Parathyroid adenoma (tissue), 2 donors: ENCODE measurements around the gene WDR88.

Source experiments
- H2AFZ ChIP-seq: fragments of 300-600 bp; sonication (generic); one replicate; pipeline ENCODE4 v1.7.0; 2017; ENCODE audit warnings: antibody characterized with exemption, mild to moderate bottlenecking
- H3K27ac ChIP-seq: fragments of 300-600 bp; sonication (generic); one replicate; pipeline ENCODE4 v1.7.0; 2017
- H3K27me3 ChIP-seq: fragments of 300-600 bp; sonication (generic); one replicate; pipeline ENCODE4 v1.7.0; 2017; ENCODE audit warnings: low read length; ENCODE audit not compliant: control insufficient read depth, insufficient read depth
- H3K36me3 ChIP-seq: fragments of 300-600 bp; sonication (generic); one replicate; pipeline ENCODE4 v1.7.0; 2017; ENCODE audit warnings: low read length; ENCODE audit not compliant: control insufficient read depth, insufficient read depth
- H3K4me1 ChIP-seq: fragments of 300-600 bp; sonication (generic); one replicate; pipeline ENCODE4 v1.7.0; 2017; ENCODE audit warnings: control low read depth
- H3K4me2 ChIP-seq: fragments of 300-600 bp; sonication (generic); one replicate; pipeline ENCODE4 v1.7.0; 2017; ENCODE audit warnings: low read length
- H3K4me3 ChIP-seq: fragments of 300-600 bp; sonication (generic); one replicate; pipeline ENCODE4 v1.7.0; 2017; ENCODE audit warnings: low read depth, low read length
- H3K79me2 ChIP-seq: fragments of 300-600 bp; sonication (generic); one replicate; pipeline ENCODE4 v1.7.0; 2017; ENCODE audit warnings: control low read depth
- H3K9ac ChIP-seq: fragments of 300-600 bp; sonication (generic); one replicate; pipeline ENCODE4 v1.7.0; 2017; ENCODE audit warnings: mild to moderate bottlenecking
- H3K9me3 ChIP-seq: fragments of 300-600 bp; sonication (generic); one replicate; pipeline ENCODE4 v1.7.0; 2017; ENCODE audit warnings: low read length; ENCODE audit not compliant: control insufficient read depth
- TF ChIP-seq, protein P1 (sequence below): fragments of 300-600 bp; sonication (generic); IDR thresholded peaks from one replicate; pipeline ENCODE4 v1.7.0; 2017; ENCODE audit warnings: antibody characterized with exemption, mild to moderate bottlenecking
- donor health status: primary hyperparathyroidism.

Gene WDR88

DNA sequence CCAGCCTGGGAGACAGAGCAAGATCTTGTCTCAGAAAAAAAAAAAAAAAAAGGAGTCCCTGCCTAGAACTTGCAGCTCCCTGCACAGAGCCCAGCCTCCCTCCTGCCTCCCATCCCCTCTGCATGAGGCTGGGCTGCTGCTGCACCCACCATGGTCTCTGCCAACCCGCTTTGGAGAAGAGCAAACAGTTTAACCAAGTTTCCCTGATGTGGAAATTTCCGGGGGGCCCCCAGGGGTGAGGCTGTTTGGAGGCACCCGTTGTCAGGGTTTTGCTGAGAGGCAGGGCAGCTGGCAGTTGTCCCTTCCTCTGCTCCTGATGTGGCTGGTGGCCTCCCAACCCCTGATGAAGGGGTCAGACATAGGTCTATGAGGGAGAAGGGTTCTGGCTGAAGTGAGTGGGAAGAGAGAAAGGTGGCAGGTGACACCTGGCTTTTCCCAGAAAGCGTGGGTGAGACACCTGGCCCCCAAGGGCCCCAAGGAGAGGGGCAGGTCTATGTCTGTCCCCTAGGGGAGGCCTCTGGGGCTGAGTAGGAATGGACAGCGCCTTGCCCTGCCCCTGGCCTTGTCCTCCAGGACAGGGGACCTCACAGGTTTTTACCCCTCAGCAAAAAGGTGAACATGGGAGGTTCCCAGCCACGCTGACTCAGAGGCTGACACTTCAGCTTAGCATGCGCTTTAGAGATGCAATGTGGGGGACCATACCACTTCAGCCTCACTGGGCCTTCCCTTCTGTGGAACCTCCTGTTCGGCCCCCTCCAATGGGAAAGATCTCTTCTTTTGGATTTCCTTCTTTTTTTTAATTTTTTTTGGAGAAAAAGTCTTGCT is 67.7 kb downstream of the WDR88 start:
- Histone ChIP-seq H3K4me1 (peaks cover 6% of the 10 kb centered on the region), H3K9me3 (no peaks in the 10 kb centered on the region), H3K27ac (no peak overlapping the region), H3K9ac (no peak overlapping the region), H3K79me2 (peaks cover 5% of the 10 kb centered on the region), H2AFZ (no peak overlapping the region), H3K27me3 (no peaks in the 10 kb centered on the region), H3K4me2 (no peak overlapping the region), H3K36me3 (peaks cover 2% of the 10 kb centered on the region), H3K4me3 (no peak overlapping the region)
- TF ChIP-seq, protein P1, sequence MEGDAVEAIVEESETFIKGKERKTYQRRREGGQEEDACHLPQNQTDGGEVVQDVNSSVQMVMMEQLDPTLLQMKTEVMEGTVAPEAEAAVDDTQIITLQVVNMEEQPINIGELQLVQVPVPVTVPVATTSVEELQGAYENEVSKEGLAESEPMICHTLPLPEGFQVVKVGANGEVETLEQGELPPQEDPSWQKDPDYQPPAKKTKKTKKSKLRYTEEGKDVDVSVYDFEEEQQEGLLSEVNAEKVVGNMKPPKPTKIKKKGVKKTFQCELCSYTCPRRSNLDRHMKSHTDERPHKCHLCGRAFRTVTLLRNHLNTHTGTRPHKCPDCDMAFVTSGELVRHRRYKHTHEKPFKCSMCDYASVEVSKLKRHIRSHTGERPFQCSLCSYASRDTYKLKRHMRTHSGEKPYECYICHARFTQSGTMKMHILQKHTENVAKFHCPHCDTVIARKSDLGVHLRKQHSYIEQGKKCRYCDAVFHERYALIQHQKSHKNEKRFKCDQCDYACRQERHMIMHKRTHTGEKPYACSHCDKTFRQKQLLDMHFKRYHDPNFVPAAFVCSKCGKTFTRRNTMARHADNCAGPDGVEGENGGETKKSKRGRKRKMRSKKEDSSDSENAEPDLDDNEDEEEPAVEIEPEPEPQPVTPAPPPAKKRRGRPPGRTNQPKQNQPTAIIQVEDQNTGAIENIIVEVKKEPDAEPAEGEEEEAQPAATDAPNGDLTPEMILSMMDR: no peak

DNA sequence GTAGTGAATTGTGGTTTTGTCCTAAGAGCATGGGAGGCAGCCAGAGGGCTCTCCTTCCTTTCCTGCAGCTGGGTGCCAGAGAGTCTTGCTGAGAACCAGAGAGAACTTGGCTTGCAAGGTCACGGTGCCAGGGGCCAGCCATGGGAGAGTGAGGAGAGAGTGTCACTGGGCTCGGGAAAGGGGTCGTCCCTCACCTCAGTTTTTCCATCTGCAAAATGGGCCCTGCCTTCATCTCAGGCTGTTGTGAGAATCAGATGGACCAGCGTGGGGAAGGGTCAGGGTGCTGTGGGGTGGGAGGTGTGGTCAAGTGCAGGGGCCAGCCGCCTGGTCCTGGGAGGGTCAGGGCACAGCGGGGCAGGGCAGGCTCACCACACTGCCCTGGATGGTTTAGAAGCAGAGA is 69.6 kb downstream of the WDR88 start:
- Histone ChIP-seq H3K27me3 (no peaks in the 10 kb centered on the region), H3K36me3 (peaks cover 2% of the 10 kb centered on the region), H3K27ac (no peak overlapping the region), H3K9ac (no peak overlapping the region), H3K4me1 (no peaks in the 10 kb centered on the region), H3K4me3 (no peak overlapping the region), H3K9me3 (no peaks in the 10 kb centered on the region), H2AFZ (no peak overlapping the region), H3K4me2 (no peak overlapping the region), H3K79me2 (peaks cover 4% of the 10 kb centered on the region)
- TF ChIP-seq, protein P1: no peak

DNA sequence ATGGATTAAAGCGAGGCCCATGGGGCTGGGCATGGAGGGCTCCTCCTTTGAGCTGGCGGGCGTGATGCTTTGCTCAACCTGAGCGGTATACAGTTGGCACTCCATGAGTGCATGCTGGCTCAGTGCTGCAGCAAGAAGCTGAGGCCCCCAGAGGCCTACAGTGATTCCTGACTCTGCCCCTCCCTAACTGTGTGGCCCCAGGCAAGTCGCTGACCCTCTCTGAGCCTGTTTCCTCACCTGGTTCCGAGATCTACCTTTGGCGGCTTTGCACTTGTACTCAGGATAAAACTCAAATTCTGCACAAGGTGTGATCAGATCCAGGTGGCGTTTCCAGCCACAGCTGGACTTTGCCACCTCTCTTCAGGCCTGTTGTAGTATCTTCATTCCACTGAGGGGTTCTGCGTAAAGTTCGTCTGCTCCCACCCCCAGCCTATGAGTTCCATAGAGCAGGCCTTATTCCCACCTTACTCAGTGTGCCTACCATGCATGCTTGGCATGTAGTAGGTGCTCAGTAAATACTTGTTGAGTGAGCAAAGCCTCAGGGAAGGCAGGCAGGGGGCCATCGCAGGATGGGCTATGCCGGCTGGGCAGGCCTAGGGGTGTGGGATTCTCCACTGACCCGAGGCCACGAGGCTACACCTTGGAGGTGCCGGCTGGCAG is 70.1 kb downstream of the WDR88 start:
- no peaks in the 10 kb centered on the region for H3K9me3 ChIP-seq
- peaks cover under 1% of the 10 kb centered on the region for H3K79me2 ChIP-seq
- H3K9ac ChIP-seq: no peak overlapping the region
- H3K27me3 ChIP-seq: no peaks in the 10 kb centered on the region
- TF ChIP-seq, protein P1: no peak
- no peak overlapping the region for H3K4me2 ChIP-seq
- H2AFZ ChIP-seq: no peak overlapping the region
- H3K36me3 ChIP-seq: no peaks in the 10 kb centered on the region
- no peak overlapping the region for H3K4me3 ChIP-seq
- no peaks in the 10 kb centered on the region for H3K4me1 ChIP-seq
- no peak overlapping the region for H3K27ac ChIP-seq

DNA sequence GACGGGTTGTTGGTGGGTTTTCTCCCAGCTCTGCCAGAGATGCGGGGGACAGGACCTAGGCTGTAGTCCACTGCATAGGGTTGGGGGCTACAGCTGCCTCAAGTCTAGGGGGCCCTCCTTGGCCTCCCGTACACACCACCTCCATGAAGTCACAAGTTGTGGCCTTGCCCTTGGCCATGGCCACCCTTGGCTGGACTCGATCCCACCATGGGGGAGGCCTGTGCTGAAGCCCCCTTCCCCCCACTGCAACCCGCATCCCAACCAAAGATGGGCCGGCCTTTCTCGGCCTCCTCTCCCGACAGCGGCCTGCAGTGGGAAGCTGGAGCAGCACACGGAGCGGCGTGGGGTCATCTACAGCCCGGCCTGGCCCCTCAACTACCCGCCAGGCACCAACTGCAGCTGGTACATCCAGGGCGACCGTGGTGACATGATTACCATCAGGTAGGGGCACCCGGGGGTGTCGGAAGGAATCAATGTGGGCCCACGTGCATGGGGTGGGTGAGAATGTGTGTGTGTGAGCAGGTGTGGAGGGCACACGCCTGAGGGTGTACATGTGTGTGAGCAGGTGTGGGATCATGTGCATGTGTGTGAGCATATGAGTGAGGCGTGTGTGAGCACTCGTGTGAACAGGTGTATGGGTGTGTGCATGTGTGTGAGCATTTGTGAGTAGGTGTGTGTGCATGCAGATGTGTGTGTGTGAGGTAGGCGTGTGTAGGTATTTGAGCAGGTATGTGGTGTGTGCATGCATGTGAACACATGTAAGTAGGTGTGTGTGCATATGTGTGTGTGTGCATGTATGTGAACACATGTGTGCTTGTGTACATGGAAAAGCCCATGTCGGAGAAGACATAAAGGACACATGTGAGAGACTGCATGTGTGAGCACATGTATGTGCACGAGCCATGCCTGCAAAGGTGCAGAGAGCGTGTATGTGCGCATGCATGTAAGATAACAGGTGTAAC is 70.9 kb downstream of the WDR88 start:
- no peaks in the 10 kb centered on the region for H3K79me2 ChIP-seq
- TF ChIP-seq, protein P1: no peak
- no peaks in the 10 kb centered on the region for H3K36me3 ChIP-seq
- H2AFZ ChIP-seq: no peak overlapping the region
- no peak overlapping the region for H3K27ac ChIP-seq
- H3K4me2 ChIP-seq: no peak overlapping the region
- H3K9ac ChIP-seq: no peak overlapping the region
- no peaks in the 10 kb centered on the region for H3K9me3 ChIP-seq
- no peaks in the 10 kb centered on the region for H3K27me3 ChIP-seq
- no peak overlapping the region for H3K4me3 ChIP-seq
- no peaks in the 10 kb centered on the region for H3K4me1 ChIP-seq
